HepG2 (cell line): Measurements from ENCODE around the gene POLR3H. TPM values are rescaled to one million over a fixed set of nuclear protein-coding genes. Genes with fewer than 3 reads are reported as not detected.

Experiments
- AGO2 ChIP-seq: fragments of 200-400 bp; formaldehyde crosslinking; optimal IDR thresholded peaks from 2 replicates; pipeline ENCODE3; 2017; ENCODE audit warnings: mild to moderate bottlenecking, low read depth, low read length, moderate library complexity
- CENPX ChIP-seq: sonication (generic); formaldehyde crosslinking; IDR thresholded peaks from 2 replicates; pipeline ENCODE4 v1.9.0; 2021; ENCODE audit warnings: mild to moderate bottlenecking, missing genetic modification reagents, moderate library complexity
- GTF3A ChIP-seq: sonication (generic); formaldehyde crosslinking; conservative IDR thresholded peaks from 2 replicates; pipeline ENCODE4 v1.4.0; 2020; ENCODE audit warnings: mild to moderate bottlenecking, missing genetic modification reagents
- IKZF4 ChIP-seq: sonication (generic); formaldehyde crosslinking; IDR thresholded peaks from 2 replicates; pipeline ENCODE4 v1.5.1; 2020; ENCODE audit warnings: borderline replicate concordance, mild to moderate bottlenecking, low read depth, missing genetic modification reagents; ENCODE audit errors: not compliant biosample characterization
- JARID2 ChIP-seq: sonication (generic); formaldehyde crosslinking; IDR thresholded peaks from 2 replicates; pipeline ENCODE4 v1.8.1; 2023; ENCODE audit warnings: missing genetic modification reagents, inconsistent platforms; ENCODE audit not compliant: insufficient replicate concordance
- KDM5A ChIP-seq: fragments of 200-600 bp; sonication (generic); IDR thresholded peaks from 2 replicates; pipeline ENCODE4 v1.7.0; 2018; ENCODE audit warnings: antibody characterized with exemption, mild to moderate bottlenecking, low read length, borderline replicate concordance
- MAFF ChIP-seq: IDR thresholded peaks from 2 replicates; pipeline ENCODE4 v1.6.1; 2011; ENCODE audit warnings: low read depth, low read length, improper control_type of control experiment
- RCOR2 ChIP-seq: IDR thresholded peaks from 2 replicates; pipeline ENCODE4 v1.6.1; 2016; ENCODE audit warnings: missing biosample characterization, missing genetic modification reagents
- SIX1 ChIP-seq: sonication (generic); formaldehyde crosslinking; IDR thresholded peaks from 2 replicates; pipeline ENCODE4 v1.4.0; 2020; ENCODE audit warnings: missing genetic modification reagents, borderline replicate concordance
- TBX2 ChIP-seq: sonication (generic); formaldehyde crosslinking; IDR thresholded peaks from 2 replicates; pipeline ENCODE4 v1.5.0; 2020; ENCODE audit warnings: missing genetic modification reagents, mild to moderate bottlenecking, borderline replicate concordance
- ZNF121 ChIP-seq: sonication (generic); formaldehyde crosslinking; IDR thresholded peaks from 2 replicates; pipeline ENCODE4 v1.5.0; 2020; ENCODE audit warnings: mild to moderate bottlenecking, missing genetic modification reagents
- ZNF431 ChIP-seq: sonication (generic); formaldehyde crosslinking; IDR thresholded peaks from 2 replicates; pipeline ENCODE4 v1.9.0; 2022; ENCODE audit warnings: missing genetic modification reagents, low read depth, mild to moderate bottlenecking, borderline replicate concordance
- ZSCAN29 ChIP-seq: sonication (generic); formaldehyde crosslinking; conservative IDR thresholded peaks from 2 replicates; pipeline ENCODE4 v1.4.0; 2020; ENCODE audit warnings: mild to moderate bottlenecking, missing genetic modification reagents
- polyA plus RNA-seq, 8 experiments: library from polyadenylated mRNA; depleted of rRNA in 3 of 8; stranded (reverse) in 7 of 8; unstranded in 1 of 8; fragments of >200 nt; fragmentation: Illumina TruSeq in 4 of 8; extraction: Trizol in 4 of 8; gene quantifications; 2 replicates each; pipeline versions ENCODE4 v1.2.1 to v1.2.3, GENCODE V29; 2011 to 2016; ENCODE audit warnings: low read depth in 4 of 8, missing spikeins in 1 of 8, mixed read lengths in 1 of 8; ENCODE audit not compliant: insufficient read depth in 1 of 8
- total RNA-seq, 5 experiments: library from RNA; depleted of rRNA; stranded (reverse); fragments of >200 nt; fragmentation: Illumina TruSeq; extraction: Trizol; gene quantifications; 2 replicates each; pipeline ENCODE4 v1.2.3, GENCODE V29; 2016; ENCODE audit warnings: low read depth in 1 of 5
- TF ChIP-seq, protein P1 (sequence below): IDR thresholded peaks from 2 replicates; pipeline ENCODE4 v1.6.1; 2018; ENCODE audit warnings: missing genetic modification reagents
- TF ChIP-seq, protein P2 (sequence below): sonication (generic); formaldehyde crosslinking; IDR thresholded peaks from 2 replicates; pipeline ENCODE4 v1.5.0; 2020; ENCODE audit warnings: mild to moderate bottlenecking, missing genetic modification reagents
- TF ChIP-seq, protein P3 (sequence below): fragments of 450-650 bp; IDR thresholded peaks from 2 replicates; pipeline ENCODE4 v1.6.1; 2017
- TF ChIP-seq, protein P4 (sequence below): sonication (generic); formaldehyde crosslinking; IDR thresholded peaks from 2 replicates; pipeline ENCODE4 v1.5.0; 2020; ENCODE audit warnings: mild to moderate bottlenecking, low read depth, missing genetic modification reagents, borderline replicate concordance
- TF ChIP-seq, protein P5 (sequence below): sonication (generic); formaldehyde crosslinking; IDR thresholded peaks from 2 replicates; pipeline ENCODE4 v1.4.0; 2020; ENCODE audit warnings: missing genetic modification reagents, mild to moderate bottlenecking, borderline replicate concordance

POLR3H gene
- total and polyA plus RNA-seq, 2 of the 13 experiments (the other 11 are each of a cell fraction or from before 2014, with no cell fraction given): 10.3 to 28.6 TPM

DNA sequence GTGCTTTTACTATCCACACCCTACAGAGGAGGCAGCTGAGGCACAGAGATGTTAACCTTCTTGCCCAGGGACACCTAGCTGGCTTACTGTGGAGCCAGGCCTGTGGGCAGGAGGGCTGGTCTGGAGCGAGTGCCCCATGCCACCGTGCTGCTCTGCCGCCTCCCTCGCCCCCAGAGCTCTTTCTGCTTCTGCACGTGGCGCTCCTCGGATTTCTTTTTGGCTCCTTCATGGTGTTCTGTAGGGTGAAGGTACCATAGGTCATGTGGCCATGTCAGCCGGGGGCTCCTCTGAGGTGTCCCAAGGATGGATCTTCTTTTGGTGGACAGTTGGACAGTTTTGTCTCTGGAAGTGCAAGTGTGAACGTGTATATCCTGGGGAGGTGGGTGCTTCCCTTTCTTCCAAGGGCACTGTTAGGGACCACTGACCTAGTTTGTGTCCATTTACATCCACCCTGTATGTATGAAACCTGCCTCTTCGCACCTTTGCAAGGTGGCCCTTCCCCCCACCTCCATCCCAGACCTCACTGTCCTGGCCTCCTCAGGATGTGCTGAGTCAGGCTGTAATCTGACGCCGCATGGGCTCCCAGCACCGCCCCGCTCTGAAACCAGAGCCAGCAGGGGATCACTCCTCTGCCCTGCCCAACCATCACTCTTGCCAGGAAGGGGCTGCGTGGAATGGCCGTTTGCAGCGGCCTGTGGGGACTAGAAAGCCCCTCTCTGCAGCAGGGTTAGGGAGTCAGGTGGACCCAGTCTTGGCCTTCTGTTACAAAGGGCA lies 31.7 kb downstream of the POLR3H start (continued):
- TF ChIP-seq, protein P1, sequence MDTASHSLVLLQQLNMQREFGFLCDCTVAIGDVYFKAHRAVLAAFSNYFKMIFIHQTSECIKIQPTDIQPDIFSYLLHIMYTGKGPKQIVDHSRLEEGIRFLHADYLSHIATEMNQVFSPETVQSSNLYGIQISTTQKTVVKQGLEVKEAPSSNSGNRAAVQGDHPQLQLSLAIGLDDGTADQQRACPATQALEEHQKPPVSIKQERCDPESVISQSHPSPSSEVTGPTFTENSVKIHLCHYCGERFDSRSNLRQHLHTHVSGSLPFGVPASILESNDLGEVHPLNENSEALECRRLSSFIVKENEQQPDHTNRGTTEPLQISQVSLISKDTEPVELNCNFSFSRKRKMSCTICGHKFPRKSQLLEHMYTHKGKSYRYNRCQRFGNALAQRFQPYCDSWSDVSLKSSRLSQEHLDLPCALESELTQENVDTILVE: no peak
- no peak for TF ChIP-seq RCOR2 (CRISPR knock-in tag)
- TF ChIP-seq, protein P2, sequence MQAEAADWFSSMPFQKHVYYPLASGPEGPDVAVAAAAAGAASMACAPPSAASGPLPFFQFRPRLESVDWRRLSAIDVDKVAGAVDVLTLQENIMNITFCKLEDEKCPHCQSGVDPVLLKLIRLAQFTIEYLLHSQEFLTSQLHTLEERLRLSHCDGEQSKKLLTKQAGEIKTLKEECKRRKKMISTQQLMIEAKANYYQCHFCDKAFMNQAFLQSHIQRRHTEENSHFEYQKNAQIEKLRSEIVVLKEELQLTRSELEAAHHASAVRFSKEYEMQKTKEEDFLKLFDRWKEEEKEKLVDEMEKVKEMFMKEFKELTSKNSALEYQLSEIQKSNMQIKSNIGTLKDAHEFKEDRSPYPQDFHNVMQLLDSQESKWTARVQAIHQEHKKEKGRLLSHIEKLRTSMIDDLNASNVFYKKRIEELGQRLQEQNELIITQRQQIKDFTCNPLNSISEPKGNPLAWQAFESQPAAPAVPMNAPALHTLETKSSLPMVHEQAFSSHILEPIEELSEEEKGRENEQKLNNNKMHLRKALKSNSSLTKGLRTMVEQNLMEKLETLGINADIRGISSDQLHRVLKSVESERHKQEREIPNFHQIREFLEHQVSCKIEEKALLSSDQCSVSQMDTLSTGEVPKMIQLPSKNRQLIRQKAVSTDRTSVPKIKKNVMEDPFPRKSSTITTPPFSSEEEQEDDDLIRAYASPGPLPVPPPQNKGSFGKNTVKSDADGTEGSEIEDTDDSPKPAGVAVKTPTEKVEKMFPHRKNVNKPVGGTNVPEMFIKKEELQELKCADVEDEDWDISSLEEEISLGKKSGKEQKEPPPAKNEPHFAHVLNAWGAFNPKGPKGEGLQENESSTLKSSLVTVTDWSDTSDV: no peak
- TF ChIP-seq JARID2 (CRISPR knock-in tag): no peak
- TF ChIP-seq, protein P3, sequence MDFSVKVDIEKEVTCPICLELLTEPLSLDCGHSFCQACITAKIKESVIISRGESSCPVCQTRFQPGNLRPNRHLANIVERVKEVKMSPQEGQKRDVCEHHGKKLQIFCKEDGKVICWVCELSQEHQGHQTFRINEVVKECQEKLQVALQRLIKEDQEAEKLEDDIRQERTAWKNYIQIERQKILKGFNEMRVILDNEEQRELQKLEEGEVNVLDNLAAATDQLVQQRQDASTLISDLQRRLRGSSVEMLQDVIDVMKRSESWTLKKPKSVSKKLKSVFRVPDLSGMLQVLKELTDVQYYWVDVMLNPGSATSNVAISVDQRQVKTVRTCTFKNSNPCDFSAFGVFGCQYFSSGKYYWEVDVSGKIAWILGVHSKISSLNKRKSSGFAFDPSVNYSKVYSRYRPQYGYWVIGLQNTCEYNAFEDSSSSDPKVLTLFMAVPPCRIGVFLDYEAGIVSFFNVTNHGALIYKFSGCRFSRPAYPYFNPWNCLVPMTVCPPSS: no peak
- TF ChIP-seq MAFF: peak; percentile 83
- TF ChIP-seq ZSCAN29 (CRISPR knock-in tag): no peak
- TF ChIP-seq TBX2 (CRISPR knock-in tag): no peak
- no peak for TF ChIP-seq ZNF431 (CRISPR knock-in tag)
- no peak for TF ChIP-seq KDM5A
- TF ChIP-seq, protein P4, sequence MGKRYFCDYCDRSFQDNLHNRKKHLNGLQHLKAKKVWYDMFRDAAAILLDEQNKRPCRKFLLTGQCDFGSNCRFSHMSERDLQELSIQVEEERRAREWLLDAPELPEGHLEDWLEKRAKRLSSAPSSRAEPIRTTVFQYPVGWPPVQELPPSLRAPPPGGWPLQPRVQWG: no peak
- no peak for TF ChIP-seq GTF3A (CRISPR knock-in tag)
- TF ChIP-seq CENPX (CRISPR knock-in tag): no peak
- TF ChIP-seq, protein P5, sequence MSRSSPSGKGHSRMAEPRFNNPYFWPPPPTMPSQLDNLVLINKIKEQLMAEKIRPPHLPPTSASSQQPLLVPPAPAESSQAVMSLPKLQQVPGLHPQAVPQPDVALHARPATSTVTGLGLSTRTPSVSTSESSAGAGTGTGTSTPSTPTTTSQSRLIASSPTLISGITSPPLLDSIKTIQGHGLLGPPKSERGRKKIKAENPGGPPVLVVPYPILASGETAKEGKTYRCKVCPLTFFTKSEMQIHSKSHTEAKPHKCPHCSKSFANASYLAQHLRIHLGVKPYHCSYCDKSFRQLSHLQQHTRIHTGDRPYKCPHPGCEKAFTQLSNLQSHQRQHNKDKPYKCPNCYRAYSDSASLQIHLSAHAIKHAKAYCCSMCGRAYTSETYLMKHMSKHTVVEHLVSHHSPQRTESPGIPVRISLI (CRISPR knock-in tag): no peak
- TF ChIP-seq AGO2: peak; percentile 21
- TF ChIP-seq SIX1 (CRISPR knock-in tag): peak; percentile 44; the same call in 1 of the 2 replicates
- no peak for TF ChIP-seq IKZF4 (CRISPR knock-in tag)
- peak; percentile 87 for TF ChIP-seq ZNF121
